Adipocyte (in vitro differentiated cells): ENCODE data around the gene ADAD2.

ENCODE experiments used
- DNase-seq: peaks from one replicate; pipeline ENCODE4 v3.0.0-alpha.2; 2015; ENCODE audit warnings: low read depth
- H3K27me3 ChIP-seq: replicated peaks from 2 replicates; pipeline ENCODE4 v1.7.0; 2013; ENCODE audit warnings: mild to moderate bottlenecking, low read length, moderate library complexity; ENCODE audit not compliant: control insufficient read depth, insufficient read depth
- H3K36me3 ChIP-seq: 2 replicates; pipeline ENCODE4 v1.7.0; 2013; ENCODE audit warnings: low read length, mild to moderate bottlenecking, moderate library complexity; ENCODE audit not compliant: control insufficient read depth, insufficient read depth, severe bottlenecking
- H3K4me1 ChIP-seq: 2 replicates; pipeline ENCODE4 v1.7.0; 2013; ENCODE audit warnings: mild to moderate bottlenecking, low read length, moderate library complexity; ENCODE audit not compliant: control insufficient read depth, insufficient read depth
- H3K4me3 ChIP-seq: 2 replicates; pipeline ENCODE4 v1.7.0; 2013; ENCODE audit warnings: mild to moderate bottlenecking, low read length, moderate library complexity
- H3K9ac ChIP-seq: 2 replicates; pipeline ENCODE4 v1.7.0; 2013; ENCODE audit warnings: mild to moderate bottlenecking, low read length, moderate library complexity
- H3K9me3 ChIP-seq: 2 replicates; pipeline ENCODE4 v1.7.0; 2013; ENCODE audit warnings: mild to moderate bottlenecking, low read length, moderate library complexity; ENCODE audit not compliant: control insufficient read depth

ADAD2 gene

DNA sequence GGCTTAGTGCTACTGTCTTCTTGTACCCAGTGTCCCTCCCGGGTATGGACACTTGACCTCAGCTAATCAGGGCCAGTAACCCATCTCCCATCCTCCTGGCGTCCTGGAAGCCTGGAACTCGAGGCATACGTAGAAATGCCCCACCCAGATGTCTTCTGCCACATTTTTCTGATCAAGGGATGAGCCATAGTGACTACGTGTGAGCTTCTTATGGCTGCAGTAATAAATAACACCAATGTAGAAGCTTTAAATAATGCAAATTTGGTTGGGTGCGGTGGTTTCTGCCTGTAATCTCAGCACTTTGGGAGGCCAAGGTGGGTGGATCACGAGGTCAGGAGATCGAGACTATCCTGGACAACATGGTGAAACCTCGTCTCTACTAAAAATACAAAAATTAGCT is 51.9 kb downstream of the ADAD2 start:
- no peak overlapping the region for H3K4me3 ChIP-seq
- no peak overlapping the region for H3K9ac ChIP-seq
- peaks cover 3% of the 10 kb centered on the region for H3K4me1 ChIP-seq
- no peaks in the 10 kb centered on the region for H3K36me3 ChIP-seq
- H3K27me3 ChIP-seq: peaks cover 60% of the 10 kb centered on the region
- no peak for DNase-seq
- peaks cover 10% of the 10 kb centered on the region for H3K9me3 ChIP-seq

DNA sequence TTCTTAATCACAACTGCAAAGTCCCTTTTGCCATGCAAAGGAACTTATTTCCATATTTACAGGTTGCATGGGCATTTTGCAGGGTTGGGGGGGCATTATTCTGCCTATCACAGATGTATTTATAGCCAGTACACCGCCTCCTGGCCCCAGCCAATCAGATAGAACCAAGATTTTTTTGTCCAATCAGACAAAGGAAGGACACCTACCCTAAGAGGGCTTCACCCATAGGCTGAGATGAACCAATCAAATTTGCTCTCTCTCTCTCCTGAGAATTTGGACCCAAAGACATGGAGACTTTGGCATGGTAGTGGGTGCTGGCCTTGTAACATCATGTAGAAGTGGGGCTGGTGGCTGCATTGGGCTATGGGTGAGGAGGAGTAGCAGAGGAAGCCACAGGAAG is 52.8 kb downstream of the ADAD2 start:
- H3K4me3 ChIP-seq: no peak overlapping the region
- H3K36me3 ChIP-seq: no peaks in the 10 kb centered on the region
- DNase-seq: no peak
- H3K27me3 ChIP-seq: peaks cover 54% of the 10 kb centered on the region
- H3K4me1 ChIP-seq: peaks cover 6% of the 10 kb centered on the region
- H3K9ac ChIP-seq: no peak overlapping the region
- H3K9me3 ChIP-seq: peaks cover 10% of the 10 kb centered on the region

DNA sequence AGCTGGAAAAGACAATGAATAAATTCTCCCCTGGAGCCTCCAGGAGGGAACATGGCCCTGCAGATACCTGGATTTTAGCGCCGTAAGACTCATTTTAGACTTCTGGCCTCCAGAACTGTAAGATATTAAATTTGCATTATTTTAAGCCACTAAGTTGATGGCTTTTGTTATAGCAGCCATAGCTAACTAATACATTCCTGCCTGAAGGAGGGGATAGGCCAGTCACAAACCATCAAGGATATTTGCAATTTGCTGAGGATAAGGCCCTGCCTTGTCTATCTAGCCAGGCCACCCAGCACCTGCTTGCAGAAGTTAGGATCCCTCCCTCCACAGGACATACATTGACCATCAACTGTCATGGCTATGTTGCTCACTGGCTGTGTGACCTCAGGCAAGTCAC is 53.8 kb downstream of the ADAD2 start:
- DNase-seq: no peak
- H3K4me3 ChIP-seq: no peak overlapping the region
- peaks cover 10% of the 10 kb centered on the region for H3K9me3 ChIP-seq
- H3K27me3 ChIP-seq: peaks cover 56% of the 10 kb centered on the region
- no peak overlapping the region for H3K9ac ChIP-seq
- no peaks in the 10 kb centered on the region for H3K36me3 ChIP-seq
- peaks cover 6% of the 10 kb centered on the region for H3K4me1 ChIP-seq

DNA sequence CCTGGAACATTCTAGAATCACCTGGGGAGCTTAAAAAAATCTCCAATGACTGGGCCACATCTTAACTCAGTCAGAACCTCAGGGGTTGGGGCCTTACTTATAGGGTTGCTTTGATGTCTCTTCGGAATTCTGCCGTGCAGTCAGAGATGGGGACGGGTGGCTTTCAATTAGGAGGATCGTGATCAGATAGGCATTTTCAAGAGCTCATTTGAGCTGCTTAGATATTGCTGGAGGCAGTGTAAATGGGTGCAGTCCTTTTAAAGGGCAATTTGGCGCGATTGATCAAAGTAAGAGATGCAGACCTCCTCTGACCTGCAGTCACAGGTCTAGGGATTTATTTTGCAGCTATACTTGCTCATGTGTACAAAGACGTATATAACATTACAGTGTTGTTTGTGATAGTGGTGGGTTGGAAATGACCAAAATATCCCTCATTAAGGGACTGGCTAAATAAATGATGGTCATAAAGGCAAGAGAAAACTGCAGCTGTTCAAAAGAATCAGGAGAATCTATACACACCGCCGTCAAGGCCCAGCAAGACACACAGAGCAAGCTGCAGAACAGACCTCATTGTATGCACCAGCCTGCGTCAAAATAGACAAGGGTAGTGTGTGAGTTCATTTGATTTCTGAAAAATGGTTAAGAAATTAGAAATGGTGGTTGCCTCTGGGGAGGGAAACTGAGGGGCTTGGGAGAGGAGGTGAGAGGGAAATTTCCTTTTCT is 55.2 kb downstream of the ADAD2 start:
- Histone ChIP-seq H3K4me3 (no peak overlapping the region), H3K9me3 (peaks cover 10% of the 10 kb centered on the region), H3K36me3 (no peaks in the 10 kb centered on the region), H3K27me3 (peaks cover 58% of the 10 kb centered on the region), H3K4me1 (peaks cover 6% of the 10 kb centered on the region), H3K9ac (no peak overlapping the region)
- no peak for DNase-seq

DNA sequence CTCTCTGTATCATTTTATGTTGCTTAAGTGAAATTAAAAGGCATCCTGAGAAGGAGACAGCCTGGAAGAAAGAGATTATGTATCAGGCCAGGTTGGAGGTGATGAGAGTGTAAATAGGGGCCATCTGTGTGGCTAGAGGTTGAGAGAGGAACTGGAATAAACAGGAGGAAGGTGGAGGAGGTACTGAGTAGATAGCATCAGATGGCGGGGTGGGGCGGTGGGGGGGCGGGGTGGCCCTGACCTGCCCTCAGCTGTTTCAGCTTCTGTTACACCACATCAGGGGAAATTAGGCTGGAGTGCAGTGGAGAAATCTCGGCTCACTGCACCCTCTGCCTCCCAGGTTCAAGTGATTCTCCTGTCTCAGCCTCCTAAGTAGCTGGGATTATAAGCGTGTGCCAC is 55.7 kb downstream of the ADAD2 start:
- DNase-seq: no peak
- no peaks in the 10 kb centered on the region for H3K36me3 ChIP-seq
- H3K4me3 ChIP-seq: no peak overlapping the region
- peaks cover 6% of the 10 kb centered on the region for H3K4me1 ChIP-seq
- peaks cover 58% of the 10 kb centered on the region for H3K27me3 ChIP-seq
- no peak overlapping the region for H3K9ac ChIP-seq
- peaks cover 10% of the 10 kb centered on the region for H3K9me3 ChIP-seq
